H1 (cell line): Measurements from ENCODE around the gene KIF26B. TPM values are rescaled to one million over a fixed set of nuclear protein-coding genes. Genes with fewer than 3 reads are reported as not detected.

Experiments
- CTCF ChIA-PET: fragments of 300-600 bp; sonication (Branson Sonifier 250); formaldehyde crosslinking; loops from one replicate; lab custom pipeline; 2021; ENCODE audit not compliant: partially characterized antibody; lab: Charles Lee
- POLR2A ChIA-PET: fragments of 300-600 bp; sonication (Branson Sonifier 250); formaldehyde crosslinking; loops from one replicate; lab custom pipeline; 2021; ENCODE audit warnings: inconsistent platforms; ENCODE audit not compliant: partially characterized antibody; lab: Charles Lee
- DNase-seq, 2 experiments: peaks; one replicate each; pipeline versions ENCODE4 v3.0.0 to v3.0.0-alpha.2; 2010 to 2022; ENCODE audit warnings: low spot score in 2 of 2, low read depth in 1 of 2, mixed read lengths in 1 of 2
- FAIRE-seq: peaks from 2 replicates; lab custom pipeline; 2011; peaks lifted over from hg19 to GRCh38; lab: Jason Lieb, UNC
- H2AFZ ChIP-seq: 2 replicates; pipeline ENCODE4 v1.8.1; 2012; ENCODE audit warnings: low read length, inconsistent platforms
- H2AK5ac ChIP-seq: 2 replicates; pipeline ENCODE4 v1.6.1; 2013; ENCODE audit warnings: low read depth, low read length
- H2BK120ac ChIP-seq: replicated peaks from 2 replicates; pipeline ENCODE3; 2013; ENCODE audit warnings: low read depth, low read length, inconsistent platforms
- H2BK12ac ChIP-seq: 2 replicates; pipeline ENCODE4 v1.6.1; 2013; ENCODE audit warnings: low read depth, low read length
- H2BK15ac ChIP-seq: 2 replicates; pipeline ENCODE4 v1.6.1; 2013; ENCODE audit warnings: low read length
- H2BK20ac ChIP-seq: 2 replicates; pipeline ENCODE4 v1.6.1; 2013; ENCODE audit warnings: low read length
- H2BK5ac ChIP-seq: 2 replicates; pipeline ENCODE4 v1.6.1; 2013; ENCODE audit warnings: low read depth, low read length
- H3K14ac ChIP-seq: 2 replicates; pipeline ENCODE4 v1.6.1; 2013; ENCODE audit warnings: inconsistent platforms; ENCODE audit not compliant: insufficient read length
- H3K18ac ChIP-seq: 2 replicates; pipeline ENCODE4 v1.6.1; 2013; ENCODE audit warnings: low read length; ENCODE audit errors: extremely low read depth
- H3K23ac ChIP-seq: 2 replicates; pipeline ENCODE4 v1.6.1; 2013; ENCODE audit warnings: inconsistent platforms; ENCODE audit not compliant: insufficient read length
- H3K23me2 ChIP-seq: 2 replicates; pipeline ENCODE4 v1.6.1; 2013; ENCODE audit warnings: low read depth, low read length
- H3K27ac ChIP-seq: 2 replicates; pipeline ENCODE4 v1.6.1; 2011; ENCODE audit warnings: low read depth, low read length, inconsistent platforms
- H3K27me3 ChIP-seq, 4 experiments: replicated peaks in 1 of 4; 1 replicate in 1 of 4; 2 replicates in 3 of 4; pipeline versions ENCODE4 v1.6.1 to v1.8.1; 2011 to 2013; ENCODE audit warnings: low read length in 3 of 4, mild to moderate bottlenecking in 3 of 4, inconsistent platforms in 2 of 4, mixed read lengths in 2 of 4, moderate library complexity in 1 of 4; ENCODE audit not compliant: control insufficient read depth in 3 of 4, insufficient read depth in 3 of 4; ENCODE audit errors: extremely low read depth in 1 of 4
- H3K36me3 ChIP-seq, 4 experiments: 2 replicates each; pipeline versions ENCODE4 v1.6.1 to v1.8.1; 2011 to 2013; ENCODE audit warnings: mild to moderate bottlenecking in 4 of 4, low read length in 3 of 4, moderate library complexity in 2 of 4, control low read depth in 1 of 4, inconsistent platforms in 1 of 4; ENCODE audit not compliant: insufficient read depth in 4 of 4, control insufficient read depth in 2 of 4
- H3K4ac ChIP-seq: replicated peaks from 2 replicates; pipeline ENCODE3; 2013; ENCODE audit warnings: low read length, low read depth, mixed read lengths, inconsistent platforms; ENCODE audit not compliant: insufficient read length
- H3K4me1 ChIP-seq, 4 experiments: replicated peaks in 1 of 4; 1 replicate in 1 of 4; 2 replicates in 3 of 4; pipeline versions ENCODE4 v1.6.1 to v1.8.1; 2011 to 2013; ENCODE audit warnings: low read length in 3 of 4, inconsistent platforms in 2 of 4, mixed read lengths in 1 of 4; ENCODE audit not compliant: insufficient read depth in 4 of 4, control insufficient read depth in 3 of 4
- H3K4me2 ChIP-seq, 2 experiments: 2 replicates each; pipeline versions ENCODE4 v1.6.1 to v1.8.1; 2011 to 2013; ENCODE audit warnings: low read depth in 2 of 2, low read length in 2 of 2, control low read depth in 1 of 2, inconsistent platforms in 1 of 2, mild to moderate bottlenecking in 1 of 2; ENCODE audit not compliant: insufficient read depth in 1 of 2
- H3K4me3 ChIP-seq, 4 experiments: fragments of 200-600, 300-600 bp in 1 of 4; sonication (generic), shearing (Covaris generic), sonication (Bioruptor Twin) in 1 of 4; 2 replicates each; pipeline versions ENCODE4 v1.5.1 to v1.8.1; 2011 to 2016; ENCODE audit warnings: low read length in 4 of 4, low read depth in 3 of 4, control low read depth in 2 of 4, inconsistent platforms in 2 of 4, mild to moderate bottlenecking in 2 of 4, mixed read lengths in 1 of 4, moderate library complexity in 1 of 4; ENCODE audit not compliant: insufficient read depth in 2 of 4; ENCODE audit errors: extremely low read depth in 1 of 4
- H3K56ac ChIP-seq: replicated peaks from 2 replicates; pipeline ENCODE3; 2013; ENCODE audit warnings: low read depth, mild to moderate bottlenecking, mixed read lengths, low read length, inconsistent platforms; ENCODE audit not compliant: insufficient read length
- H3K79me1 ChIP-seq: 2 replicates; pipeline ENCODE4 v1.6.1; 2013; ENCODE audit warnings: low read depth, low read length, control low read depth
- H3K79me2 ChIP-seq, 2 experiments: 2 replicates each; pipeline versions ENCODE4 v1.6.1 to v1.8.1; 2012 to 2013; ENCODE audit warnings: low read length in 2 of 2, mild to moderate bottlenecking in 2 of 2, inconsistent platforms in 1 of 2; ENCODE audit not compliant: insufficient read depth in 2 of 2, control insufficient read depth in 1 of 2
- H3K9ac ChIP-seq, 4 experiments: replicated peaks in 1 of 4; 1 replicate in 1 of 4; 2 replicates in 3 of 4; pipeline versions ENCODE4 v1.6.1 to v1.8.1; 2011 to 2013; ENCODE audit warnings: low read depth in 3 of 4, low read length in 3 of 4, control low read depth in 2 of 4, mild to moderate bottlenecking in 2 of 4, moderate library complexity in 2 of 4, inconsistent platforms in 1 of 4; ENCODE audit errors: extremely low read depth in 1 of 4
- H3K9me3 ChIP-seq, 2 experiments: 2 replicates each; pipeline versions ENCODE4 v1.6.1 to v1.8.1; 2012 to 2013; ENCODE audit warnings: mild to moderate bottlenecking in 2 of 2, moderate library complexity in 2 of 2, control low read depth in 1 of 2, inconsistent platforms in 1 of 2, low read depth in 1 of 2, low read length in 1 of 2, mixed read lengths in 1 of 2; ENCODE audit not compliant: insufficient read depth in 2 of 2
- H4K20me1 ChIP-seq, 2 experiments: replicated peaks in 1 of 2; 2 replicates each; pipeline versions ENCODE3 to v1.8.1; 2011 to 2013; ENCODE audit warnings: inconsistent platforms in 2 of 2, low read length in 2 of 2, mild to moderate bottlenecking in 1 of 2; ENCODE audit not compliant: insufficient read depth in 2 of 2, control insufficient read depth in 1 of 2
- H4K5ac ChIP-seq: 2 replicates; pipeline ENCODE4 v1.6.1; 2013; ENCODE audit warnings: low read length, low read depth, mixed read lengths, inconsistent platforms; ENCODE audit not compliant: insufficient read length
- H4K8ac ChIP-seq: 2 replicates; pipeline ENCODE4 v1.8.0; 2013; ENCODE audit warnings: mild to moderate bottlenecking, moderate library complexity, low read length, inconsistent platforms; ENCODE audit not compliant: insufficient read depth; ENCODE audit errors: extremely low read depth
- H4K91ac ChIP-seq: replicated peaks from 2 replicates; pipeline ENCODE3; 2013; ENCODE audit warnings: low read length, mixed read lengths, inconsistent platforms; ENCODE audit not compliant: insufficient read length
- ASH2L ChIP-seq: fragments of 200-600, 300-600 bp; sonication (generic); IDR thresholded peaks from one replicate; pipeline ENCODE4 v1.7.1; 2017; ENCODE audit warnings: low read length
- BCL11A ChIP-seq, 2 experiments: IDR thresholded peaks; one replicate each; pipeline ENCODE4 v1.6.1; 2011; ENCODE audit warnings: low read depth in 2 of 2, low read length in 2 of 2, mild to moderate bottlenecking in 2 of 2
- CBX5 ChIP-seq: fragments of 300-800, 300-1000 bp; sonication (generic); IDR thresholded peaks from 2 replicates; pipeline ENCODE4 v1.7.1; 2016; ENCODE audit warnings: antibody characterized with exemption, low read length, low read depth
- CTCF ChIP-seq, 3 experiments: IDR thresholded peaks; 1 replicate in 2 of 3; 2 replicates in 1 of 3; pipeline versions ENCODE4 v1.5.1 to v1.6.1; 2011; ENCODE audit warnings: low read length in 3 of 3, mild to moderate bottlenecking in 3 of 3, inconsistent platforms in 2 of 3, low read depth in 1 of 3, moderate library complexity in 1 of 3; ENCODE audit not compliant: insufficient read depth in 1 of 3; ENCODE audit errors: control extremely low read depth in 1 of 3
- FOSL1 ChIP-seq: IDR thresholded peaks from 2 replicates; pipeline ENCODE4 v1.6.1; 2011; ENCODE audit warnings: mild to moderate bottlenecking, low read depth, low read length, moderate library complexity; ENCODE audit not compliant: insufficient read depth
- JUND ChIP-seq: IDR thresholded peaks from 2 replicates; pipeline ENCODE4 v1.6.1; 2011; ENCODE audit warnings: mild to moderate bottlenecking, improper control_type of control experiment, low read length
- MAFK ChIP-seq: IDR thresholded peaks from 2 replicates; pipeline ENCODE4 v1.6.1; 2012; ENCODE audit warnings: low read depth, mild to moderate bottlenecking, improper control_type of control experiment, low read length
- SAP30 ChIP-seq: fragments of 300-600 bp; sonication (generic); IDR thresholded peaks from 2 replicates; pipeline ENCODE4 v1.7.1; 2012; ENCODE audit warnings: low read length, moderate library complexity, mild to moderate bottlenecking, inconsistent platforms; ENCODE audit not compliant: insufficient read depth, insufficient replicate concordance
- TAF7 ChIP-seq: optimal IDR thresholded peaks from 2 replicates; pipeline ENCODE3; 2011; ENCODE audit warnings: low read depth, mild to moderate bottlenecking, inconsistent platforms, low read length, moderate library complexity, borderline replicate concordance
- TCF12 ChIP-seq: IDR thresholded peaks from 2 replicates; pipeline ENCODE4 v1.6.1; 2011; ENCODE audit warnings: low read depth, mild to moderate bottlenecking, low read length
- TEAD4 ChIP-seq: IDR thresholded peaks from 2 replicates; pipeline ENCODE4 v1.6.1; 2012; ENCODE audit warnings: low read depth, low read length, inconsistent platforms, mixed read lengths
- WGBS, 2 experiments: shearing (Covaris generic) in 1 of 2; methylation state at CpG; one replicate each; pipeline versions ENCODE4 v1.1.6 to v1.1.7; 2013 to 2015; ENCODE audit warnings: low lambda C conversion rate in 2 of 2, mixed read lengths in 2 of 2, inconsistent platforms in 1 of 2, low coverage in 1 of 2, missing lambda C conversion rate in 1 of 2; ENCODE audit not compliant: insufficient replicate concordance in 2 of 2, insufficient coverage in 1 of 2, insufficient read length in 1 of 2; ENCODE audit errors: extremely low coverage in 1 of 2, missing lambda C conversion rate in 1 of 2; 5-methylcytosine and 5-hydroxymethylcytosine counted together
- polyA plus RNA-seq, 7 experiments: library from polyadenylated mRNA; depleted of rRNA in 3 of 7; stranded (reverse) in 5 of 7; unstranded in 2 of 7; fragments of >200 nt in 5 of 7; fragments of 200-250 nt in 2 of 7; gene quantifications; 1 replicate in 5 of 7; 2 replicates in 1 of 7; 4 replicates in 1 of 7; pipeline versions ENCODE4 v1.2.1 to v1.2.3, GENCODE V29; 2011 to 2013; ENCODE audit warnings: missing spikeins in 2 of 7, mixed read lengths in 2 of 7
- total RNA-seq: library from RNA; stranded (reverse); fragmentation: NEBNext Ultra II Directional; extraction: Animal tissue kit (Norgen Biotek cat#: 25700); gene quantifications from 2 replicates; pipeline ENCODE4 v1.2.1, GENCODE V29; 2021

The KIF26B gene
- total and polyA plus RNA-seq, 2 of the 8 experiments (the other 6 are each of a cell fraction or from before 2014, with no cell fraction given) = 0.06 to 0.28 TPM

GRCh38 chr1:245306628-245307410, 152.0 kb downstream of the KIF26B start:
- H3K4me1 ChIP-seq = peaks cover 4 to 9% (median 6%) of the 10 kb centered on the region in 4 experiments; a peak in 6 of 7 replicates
- H3K4ac ChIP-seq = no peak overlapping the region
- no peak overlapping the region for H2BK5ac ChIP-seq
- H3K27me3 ChIP-seq = no peaks in the 10 kb centered on the region
- H2AFZ ChIP-seq = no peak overlapping the region
- no peak overlapping the region for H3K27ac ChIP-seq
- H3K9ac ChIP-seq = no peak overlapping the region
- no peak overlapping the region for H3K23ac ChIP-seq
- no peak for FAIRE-seq
- H3K36me3 ChIP-seq = no peaks in the 10 kb centered on the region
- no peaks in the 10 kb centered on the region for H3K79me1 ChIP-seq
- H2BK20ac ChIP-seq = no peak overlapping the region
- no peak overlapping the region for H3K4me2 ChIP-seq
- no peak overlapping the region for H2AK5ac ChIP-seq
- H3K56ac ChIP-seq = no peak overlapping the region
- H3K9me3 ChIP-seq = no peaks in the 10 kb centered on the region
- no peak overlapping the region for H4K5ac ChIP-seq
- no peak overlapping the region for H3K14ac ChIP-seq
- H2BK12ac ChIP-seq = no peak overlapping the region
- no peaks in the 10 kb centered on the region for H3K23me2 ChIP-seq
- ChIA-PET CTCF (no interaction called here), POLR2A (no interaction called here)
- no peaks in the 10 kb centered on the region for H3K79me2 ChIP-seq
- 86% methylated on average over 12 of the region's 12 CpGs; no CpG with 5 or more reads in 1 of the 2 experiments for WGBS, 2 experiments
- no peak overlapping the region for H3K18ac ChIP-seq
- H2BK15ac ChIP-seq = no peak overlapping the region
- H4K8ac ChIP-seq = no peak overlapping the region
- no peak overlapping the region for H2BK120ac ChIP-seq
- no peak for DNase-seq
- no peak overlapping the region for H4K91ac ChIP-seq
- H3K4me3 ChIP-seq = no peak overlapping the region
- H4K20me1 ChIP-seq = no peaks in the 10 kb centered on the region
- TF ChIP-seq SAP30 (no peak), ASH2L (no peak), JUND (no peak), FOSL1 (no peak), BCL11A (IDR thresholded peaks at IDR 0.05; ENCODE audit: low read depth in 2 of 2, low read length in 2 of 2) (no peak), TCF12 (no peak), TAF7 (no peak), CBX5 (no peak), TEAD4 (no peak), MAFK (no peak), CTCF (IDR thresholded peaks at IDR 0.05; ENCODE audit: control extremely low read depth in 1 of 3, insufficient read depth in 1 of 3, low read depth in 1 of 3, low read length in 3 of 3) (no peak)
